H1 (cell line): ENCODE results near the gene GLRA1. TPM values are rescaled to one million over a fixed set of nuclear protein-coding genes. Genes with fewer than 3 reads are reported as not detected.

Source experiments
- CTCF ChIA-PET: fragments of 300-600 bp; sonication (Branson Sonifier 250); formaldehyde crosslinking; loops from one replicate; lab custom pipeline; 2021; ENCODE audit not compliant: partially characterized antibody; lab: Charles Lee
- POLR2A ChIA-PET: fragments of 300-600 bp; sonication (Branson Sonifier 250); formaldehyde crosslinking; loops from one replicate; lab custom pipeline; 2021; ENCODE audit warnings: inconsistent platforms; ENCODE audit not compliant: partially characterized antibody; lab: Charles Lee
- DNase-seq, 2 experiments: peaks; one replicate each; pipeline versions ENCODE4 v3.0.0 to v3.0.0-alpha.2; 2010 to 2022; ENCODE audit warnings: low spot score in 2 of 2, low read depth in 1 of 2, mixed read lengths in 1 of 2
- FAIRE-seq: peaks from 2 replicates; lab custom pipeline; 2011; peaks lifted over from hg19 to GRCh38; lab: Jason Lieb, UNC
- H2AFZ ChIP-seq: 2 replicates; pipeline ENCODE4 v1.8.1; 2012; ENCODE audit warnings: low read length, inconsistent platforms
- H2AK5ac ChIP-seq: 2 replicates; pipeline ENCODE4 v1.6.1; 2013; ENCODE audit warnings: low read depth, low read length
- H2BK120ac ChIP-seq: replicated peaks from 2 replicates; pipeline ENCODE3; 2013; ENCODE audit warnings: low read depth, low read length, inconsistent platforms
- H2BK12ac ChIP-seq: 2 replicates; pipeline ENCODE4 v1.6.1; 2013; ENCODE audit warnings: low read depth, low read length
- H2BK15ac ChIP-seq: 2 replicates; pipeline ENCODE4 v1.6.1; 2013; ENCODE audit warnings: low read length
- H2BK20ac ChIP-seq: 2 replicates; pipeline ENCODE4 v1.6.1; 2013; ENCODE audit warnings: low read length
- H2BK5ac ChIP-seq: 2 replicates; pipeline ENCODE4 v1.6.1; 2013; ENCODE audit warnings: low read depth, low read length
- H3K14ac ChIP-seq: 2 replicates; pipeline ENCODE4 v1.6.1; 2013; ENCODE audit warnings: inconsistent platforms; ENCODE audit not compliant: insufficient read length
- H3K18ac ChIP-seq: 2 replicates; pipeline ENCODE4 v1.6.1; 2013; ENCODE audit warnings: low read length; ENCODE audit errors: extremely low read depth
- H3K23ac ChIP-seq: 2 replicates; pipeline ENCODE4 v1.6.1; 2013; ENCODE audit warnings: inconsistent platforms; ENCODE audit not compliant: insufficient read length
- H3K23me2 ChIP-seq: 2 replicates; pipeline ENCODE4 v1.6.1; 2013; ENCODE audit warnings: low read depth, low read length
- H3K27ac ChIP-seq: 2 replicates; pipeline ENCODE4 v1.6.1; 2011; ENCODE audit warnings: low read depth, low read length, inconsistent platforms
- H3K27me3 ChIP-seq, 4 experiments: replicated peaks in 1 of 4; 1 replicate in 1 of 4; 2 replicates in 3 of 4; pipeline versions ENCODE4 v1.6.1 to v1.8.1; 2011 to 2013; ENCODE audit warnings: low read length in 3 of 4, mild to moderate bottlenecking in 3 of 4, inconsistent platforms in 2 of 4, mixed read lengths in 2 of 4, moderate library complexity in 1 of 4; ENCODE audit not compliant: control insufficient read depth in 3 of 4, insufficient read depth in 3 of 4; ENCODE audit errors: extremely low read depth in 1 of 4
- H3K36me3 ChIP-seq, 4 experiments: 2 replicates each; pipeline versions ENCODE4 v1.6.1 to v1.8.1; 2011 to 2013; ENCODE audit warnings: mild to moderate bottlenecking in 4 of 4, low read length in 3 of 4, moderate library complexity in 2 of 4, control low read depth in 1 of 4, inconsistent platforms in 1 of 4; ENCODE audit not compliant: insufficient read depth in 4 of 4, control insufficient read depth in 2 of 4
- H3K4ac ChIP-seq: replicated peaks from 2 replicates; pipeline ENCODE3; 2013; ENCODE audit warnings: low read length, low read depth, mixed read lengths, inconsistent platforms; ENCODE audit not compliant: insufficient read length
- H3K4me1 ChIP-seq, 4 experiments: replicated peaks in 1 of 4; 1 replicate in 1 of 4; 2 replicates in 3 of 4; pipeline versions ENCODE4 v1.6.1 to v1.8.1; 2011 to 2013; ENCODE audit warnings: low read length in 3 of 4, inconsistent platforms in 2 of 4, mixed read lengths in 1 of 4; ENCODE audit not compliant: insufficient read depth in 4 of 4, control insufficient read depth in 3 of 4
- H3K4me2 ChIP-seq, 2 experiments: 2 replicates each; pipeline versions ENCODE4 v1.6.1 to v1.8.1; 2011 to 2013; ENCODE audit warnings: low read depth in 2 of 2, low read length in 2 of 2, control low read depth in 1 of 2, inconsistent platforms in 1 of 2, mild to moderate bottlenecking in 1 of 2; ENCODE audit not compliant: insufficient read depth in 1 of 2
- H3K4me3 ChIP-seq, 4 experiments: fragments of 200-600, 300-600 bp in 1 of 4; sonication (generic), shearing (Covaris generic), sonication (Bioruptor Twin) in 1 of 4; 2 replicates each; pipeline versions ENCODE4 v1.5.1 to v1.8.1; 2011 to 2016; ENCODE audit warnings: low read length in 4 of 4, low read depth in 3 of 4, control low read depth in 2 of 4, inconsistent platforms in 2 of 4, mild to moderate bottlenecking in 2 of 4, mixed read lengths in 1 of 4, moderate library complexity in 1 of 4; ENCODE audit not compliant: insufficient read depth in 2 of 4; ENCODE audit errors: extremely low read depth in 1 of 4
- H3K56ac ChIP-seq: replicated peaks from 2 replicates; pipeline ENCODE3; 2013; ENCODE audit warnings: low read depth, mild to moderate bottlenecking, mixed read lengths, low read length, inconsistent platforms; ENCODE audit not compliant: insufficient read length
- H3K79me1 ChIP-seq: 2 replicates; pipeline ENCODE4 v1.6.1; 2013; ENCODE audit warnings: low read depth, low read length, control low read depth
- H3K79me2 ChIP-seq, 2 experiments: 2 replicates each; pipeline versions ENCODE4 v1.6.1 to v1.8.1; 2012 to 2013; ENCODE audit warnings: low read length in 2 of 2, mild to moderate bottlenecking in 2 of 2, inconsistent platforms in 1 of 2; ENCODE audit not compliant: insufficient read depth in 2 of 2, control insufficient read depth in 1 of 2
- H3K9ac ChIP-seq, 4 experiments: replicated peaks in 1 of 4; 1 replicate in 1 of 4; 2 replicates in 3 of 4; pipeline versions ENCODE4 v1.6.1 to v1.8.1; 2011 to 2013; ENCODE audit warnings: low read depth in 3 of 4, low read length in 3 of 4, control low read depth in 2 of 4, mild to moderate bottlenecking in 2 of 4, moderate library complexity in 2 of 4, inconsistent platforms in 1 of 4; ENCODE audit errors: extremely low read depth in 1 of 4
- H3K9me3 ChIP-seq, 2 experiments: 2 replicates each; pipeline versions ENCODE4 v1.6.1 to v1.8.1; 2012 to 2013; ENCODE audit warnings: mild to moderate bottlenecking in 2 of 2, moderate library complexity in 2 of 2, control low read depth in 1 of 2, inconsistent platforms in 1 of 2, low read depth in 1 of 2, low read length in 1 of 2, mixed read lengths in 1 of 2; ENCODE audit not compliant: insufficient read depth in 2 of 2
- H4K20me1 ChIP-seq, 2 experiments: replicated peaks in 1 of 2; 2 replicates each; pipeline versions ENCODE3 to v1.8.1; 2011 to 2013; ENCODE audit warnings: inconsistent platforms in 2 of 2, low read length in 2 of 2, mild to moderate bottlenecking in 1 of 2; ENCODE audit not compliant: insufficient read depth in 2 of 2, control insufficient read depth in 1 of 2
- H4K5ac ChIP-seq: 2 replicates; pipeline ENCODE4 v1.6.1; 2013; ENCODE audit warnings: low read length, low read depth, mixed read lengths, inconsistent platforms; ENCODE audit not compliant: insufficient read length
- H4K8ac ChIP-seq: 2 replicates; pipeline ENCODE4 v1.8.0; 2013; ENCODE audit warnings: mild to moderate bottlenecking, moderate library complexity, low read length, inconsistent platforms; ENCODE audit not compliant: insufficient read depth; ENCODE audit errors: extremely low read depth
- H4K91ac ChIP-seq: replicated peaks from 2 replicates; pipeline ENCODE3; 2013; ENCODE audit warnings: low read length, mixed read lengths, inconsistent platforms; ENCODE audit not compliant: insufficient read length
- CTBP2 ChIP-seq: IDR thresholded peaks from 2 replicates; pipeline ENCODE4 v1.7.0; 2011; ENCODE audit warnings: borderline replicate concordance, mild to moderate bottlenecking, moderate library complexity, mixed read lengths, low read length; ENCODE audit not compliant: insufficient read depth, insufficient read length
- E2F6 ChIP-seq: IDR thresholded peaks from 2 replicates; pipeline ENCODE4 v1.6.1; 2012; ENCODE audit warnings: inconsistent platforms
- EZH2 ChIP-seq: fragments of 200-600 bp; sonication (generic); IDR thresholded peaks from 2 replicates; pipeline ENCODE4 v1.7.1; 2012; ENCODE audit warnings: low read depth, mild to moderate bottlenecking, moderate library complexity, low read length, inconsistent platforms; ENCODE audit not compliant: severe bottlenecking
- HDAC2 ChIP-seq, 2 experiments: fragments of 300-600 bp in 1 of 2; sonication (generic) in 1 of 2; IDR thresholded peaks; 2 replicates each; pipeline ENCODE4 v1.6.1; 2011 to 2012; ENCODE audit warnings: low read depth in 2 of 2, low read length in 2 of 2, mild to moderate bottlenecking in 2 of 2, moderate library complexity in 2 of 2, borderline replicate concordance in 1 of 2, inconsistent platforms in 1 of 2
- POLR2A ChIP-seq, 2 experiments: IDR thresholded peaks; 1 replicate in 1 of 2; 2 replicates in 1 of 2; pipeline ENCODE4 v1.6.1; 2011; ENCODE audit warnings: low read depth in 2 of 2, low read length in 2 of 2, mild to moderate bottlenecking in 2 of 2; ENCODE audit errors: control extremely low read depth in 1 of 2
- POLR2AphosphoS5 ChIP-seq: IDR thresholded peaks from 2 replicates; pipeline ENCODE4 v1.6.1; 2011; ENCODE audit warnings: low read depth, low read length
- SIN3A ChIP-seq, 2 experiments: IDR thresholded peaks in 1 of 2; conservative IDR thresholded peaks in 1 of 2; 2 replicates each; pipeline ENCODE4 v1.6.1; 2011 to 2012; ENCODE audit warnings: low read length in 2 of 2, improper control_type of control experiment in 1 of 2, low read depth in 1 of 2, mild to moderate bottlenecking in 1 of 2
- SRF ChIP-seq: IDR thresholded peaks from 2 replicates; pipeline ENCODE4 v1.6.1; 2011; ENCODE audit warnings: mild to moderate bottlenecking, low read depth, low read length, moderate library complexity
- WGBS, 2 experiments: shearing (Covaris generic) in 1 of 2; methylation state at CpG; one replicate each; pipeline versions ENCODE4 v1.1.6 to v1.1.7; 2013 to 2015; ENCODE audit warnings: low lambda C conversion rate in 2 of 2, mixed read lengths in 2 of 2, inconsistent platforms in 1 of 2, low coverage in 1 of 2, missing lambda C conversion rate in 1 of 2; ENCODE audit not compliant: insufficient replicate concordance in 2 of 2, insufficient coverage in 1 of 2, insufficient read length in 1 of 2; ENCODE audit errors: extremely low coverage in 1 of 2, missing lambda C conversion rate in 1 of 2; 5-methylcytosine and 5-hydroxymethylcytosine counted together
- long read RNA-seq, 2 experiments: library from RNA in 1 of 2; library from capped mRNA in 1 of 2; stranded (forward); transcript quantifications; one replicate each; pipeline ENCODE4 v2.0.0, GENCODE V29; 2021; ENCODE audit warnings: inconsistent platforms in 1 of 2
- polyA minus RNA-seq, 3 experiments: library from RNA; depleted of rRNA, polyadenylated mRNA; stranded (reverse); fragments of >200 nt; gene quantifications; 1 replicate in 2 of 3; 2 replicates in 1 of 3; pipeline ENCODE4 v1.2.3, GENCODE V29; 2011
- polyA plus RNA-seq, 7 experiments: library from polyadenylated mRNA; depleted of rRNA in 3 of 7; stranded (reverse) in 5 of 7; unstranded in 2 of 7; fragments of >200 nt in 5 of 7; fragments of 200-250 nt in 2 of 7; gene quantifications; 1 replicate in 5 of 7; 2 replicates in 1 of 7; 4 replicates in 1 of 7; pipeline versions ENCODE4 v1.2.1 to v1.2.3, GENCODE V29; 2011 to 2013; ENCODE audit warnings: missing spikeins in 2 of 7, mixed read lengths in 2 of 7
- total RNA-seq: library from RNA; stranded (reverse); fragmentation: NEBNext Ultra II Directional; extraction: Animal tissue kit (Norgen Biotek cat#: 25700); gene quantifications from 2 replicates; pipeline ENCODE4 v1.2.1, GENCODE V29; 2021

The GLRA1 gene
- not detected in 2 replicates for total RNA-seq
- not detected in 2 replicates for polyA plus RNA-seq (2011; rRNA removed)
- polyA plus RNA-seq (2011; cell fraction: cytosol; rRNA removed): not detected
- polyA plus RNA-seq (2011; cell fraction: nucleus; rRNA removed): not detected
- polyA plus RNA-seq (2012, experiment 1 of 2): not detected in 4 replicates
- polyA plus RNA-seq (2012, experiment 2 of 2): not detected
- 0.06 TPM for polyA plus RNA-seq (2013, experiment 1 of 2)
- polyA plus RNA-seq (2013, experiment 2 of 2): not detected
- not detected in 2 replicates for polyA minus RNA-seq (2011; rRNA and poly(A)+ RNA removed)
- polyA minus RNA-seq (2011; cell fraction: cytosol; rRNA and poly(A)+ RNA removed): not detected
- not detected for polyA minus RNA-seq (2011; cell fraction: nucleus; rRNA and poly(A)+ RNA removed)
- long read RNA-seq, experiment 1: 0 reads
- long read RNA-seq, experiment 2: 0 reads

- H3K23ac ChIP-seq: no peak within 1 kb of the TSS
- H2BK15ac ChIP-seq: no peak within 1 kb of the TSS
- FAIRE-seq: no peak
- H4K91ac ChIP-seq: no peak within 1 kb of the TSS
- H2AFZ ChIP-seq: no peak within 1 kb of the TSS
- WGBS, 2 experiments: 26% methylated on average over 43 of the region's 44 CpGs; no CpG with 5 or more reads in 1 of the 2 experiments
- peak; percentile 41 to 92 for DNase-seq
- no peak within 1 kb of the TSS for H2BK120ac ChIP-seq
- no peak within 1 kb of the TSS for H3K4ac ChIP-seq
- no peaks in the 10 kb centered on the region for H3K36me3 ChIP-seq
- H4K8ac ChIP-seq: no peak within 1 kb of the TSS
- no peak within 1 kb of the TSS for H2BK12ac ChIP-seq
- no peak within 1 kb of the TSS for H3K56ac ChIP-seq
- no peaks in the 10 kb centered on the region; the same call in 1 of the 2 replicates for H3K23me2 ChIP-seq
- H3K79me1 ChIP-seq: no peaks in the 10 kb centered on the region
- H3K4me1 ChIP-seq: peaks cover 0 to 2% (median 0%) of the 10 kb centered on the region in 4 experiments; a peak in 2 of 7 replicates
- CTCF ChIA-PET: interaction anchor here (0.6 to 4.0 kb wide), 23 partner anchors 9 to 421 kb away, joined by 3 to 22 read pairs (median 3); no protein-coding TSS in a partner anchor
- no peak within 1 kb of the TSS for H3K14ac ChIP-seq
- no peaks in the 10 kb centered on the region for H3K79me2 ChIP-seq
- no peak within 1 kb of the TSS for H2BK5ac ChIP-seq
- no peak within 1 kb of the TSS for H3K18ac ChIP-seq
- peak within 1 kb of the TSS; percentile 23 to 52 for H3K4me2 ChIP-seq
- H4K5ac ChIP-seq: no peak within 1 kb of the TSS
- no peak within 1 kb of the TSS for H3K9ac ChIP-seq
- no peak within 1 kb of the TSS for H2BK20ac ChIP-seq
- H3K27ac ChIP-seq: no peak within 1 kb of the TSS
- no peaks in the 10 kb centered on the region for H4K20me1 ChIP-seq
- H3K9me3 ChIP-seq: no peaks in the 10 kb centered on the region
- peaks cover 4 to 26% (median 11%) of the 10 kb centered on the region in 4 experiments for H3K27me3 ChIP-seq
- no peak within 1 kb of the TSS for H2AK5ac ChIP-seq
- POLR2A ChIA-PET: interaction anchor here (0.8 kb wide), 1 partner anchor 154 kb away, joined by 3 read pairs; the partner anchor contains the start of gene G3BP1
- peak within 1 kb of the TSS in 1 of 4 experiments; percentile 46; a peak in 4 of 8 replicates for H3K4me3 ChIP-seq
- TF ChIP-seq SIN3A (conservative IDR thresholded peaks at IDR 0.05 in 1 of 2, IDR thresholded peaks at IDR 0.05 in 1 of 2; ENCODE audit: low read depth in 1 of 2, low read length in 2 of 2) (peak; percentile 100), E2F6 (no peak; the same call in 1 of the 2 replicates), POLR2A (IDR thresholded peaks at IDR 0.05; ENCODE audit: control extremely low read depth in 1 of 2, low read depth in 2 of 2, low read length in 2 of 2) (no peak), POLR2AphosphoS5 (no peak), SRF (no peak), HDAC2 (IDR thresholded peaks at IDR 0.05; ENCODE audit: borderline replicate concordance in 1 of 2, low read depth in 2 of 2, low read length in 2 of 2) (peak; percentile 84 to 99; a peak in 3 of 4 replicates), EZH2 (no peak), CTBP2 (no peak)
Observed at GRCh38 chr5:151924564-151925301, at the start of gene GLRA1. Gene GLRA1 (minus strand): TSS chr5:151924851. CDS start chr5:151924549, 302 bp downstream.
